ENCODE data around the gene FBXO41.

The FBXO41 gene

DNA sequence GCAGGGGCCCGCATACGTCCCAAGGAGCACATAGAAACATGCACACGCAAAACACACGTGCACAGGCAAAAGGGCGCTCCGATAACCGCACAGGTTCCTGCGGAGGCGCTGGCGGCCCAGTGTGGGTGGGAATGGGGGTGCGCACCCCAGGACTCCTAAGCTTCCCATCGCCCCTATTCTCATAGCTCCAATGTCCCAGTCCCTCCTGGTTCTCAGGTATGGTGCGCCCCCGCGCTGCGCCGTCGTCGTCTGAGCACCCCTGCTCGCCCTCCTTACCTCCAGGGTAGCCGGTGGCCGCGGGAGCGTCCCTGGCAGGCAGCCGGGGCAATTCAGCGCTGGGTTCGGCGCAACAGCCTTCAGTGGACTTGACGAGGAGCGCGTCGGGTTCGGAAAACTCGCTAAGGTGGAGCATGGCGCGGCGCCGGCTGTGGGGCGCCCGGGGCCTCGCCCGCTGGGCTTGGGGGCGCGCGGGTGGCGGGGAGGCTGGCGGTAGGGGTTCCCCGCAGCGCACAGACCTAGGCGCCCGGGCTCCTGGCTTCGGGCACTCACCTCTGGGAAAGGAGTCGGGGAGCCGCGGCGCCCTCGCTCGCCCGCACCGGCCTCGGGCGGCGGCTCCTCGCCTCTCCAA is 8.7 kb upstream of the FBXO41 start:
- DNase-seq (ENCODE audit: low read depth): no peak
- peak overlapping the region; percentile 39 for H3K4me3 ChIP-seq (ENCODE audit: low read length)
- TF ChIP-seq CTCF (conservative IDR thresholded peaks at IDR 0.05; ENCODE audit: low read depth, low read length): no peak

GRCh38 chr2:73292316-73292905 is 8.1 kb upstream of the FBXO41 start:
- DNase-seq (ENCODE audit: low read depth): no peak
- no peak for TF ChIP-seq CTCF (conservative IDR thresholded peaks at IDR 0.05; ENCODE audit: low read depth, low read length)
- no peak overlapping the region for H3K4me3 ChIP-seq (ENCODE audit: low read length)

GRCh38 chr2:73291461-73292315 is 7.4 kb upstream of the FBXO41 start:
- no peak overlapping the region for H3K4me3 ChIP-seq (ENCODE audit: low read length)
- DNase-seq (ENCODE audit: low read depth): no peak
- TF ChIP-seq CTCF (conservative IDR thresholded peaks at IDR 0.05; ENCODE audit: low read depth, low read length): peak; percentile 19

DNA sequence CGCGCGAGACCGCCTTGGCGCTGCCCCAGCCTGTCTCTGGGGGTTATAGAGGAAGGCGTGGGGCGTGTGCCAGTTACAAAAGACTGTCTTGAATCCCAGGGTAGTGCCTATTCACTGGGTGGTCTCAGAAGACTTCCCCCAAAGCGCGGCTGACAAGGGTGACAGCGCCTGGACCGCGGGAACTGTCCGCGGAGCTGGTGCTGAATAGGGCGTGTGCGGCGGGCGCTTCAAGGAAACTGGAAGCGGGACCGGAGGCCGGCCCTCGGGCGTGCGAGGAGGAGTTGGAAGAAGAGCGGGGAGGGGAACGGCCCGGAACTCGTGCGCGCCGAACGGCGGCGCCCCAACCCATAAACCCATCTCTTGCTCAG is 6.8 kb upstream of the FBXO41 start:
- H3K4me3 ChIP-seq (ENCODE audit: low read length): no peak overlapping the region
- DNase-seq (ENCODE audit: low read depth): no peak
- TF ChIP-seq CTCF (conservative IDR thresholded peaks at IDR 0.05; ENCODE audit: low read depth, low read length): no peak

GRCh38 chr2:73290049-73290839 is 6.0 kb upstream of the FBXO41 start:
- DNase-seq (ENCODE audit: low read depth): no peak
- TF ChIP-seq CTCF (conservative IDR thresholded peaks at IDR 0.05; ENCODE audit: low read depth, low read length): peak; percentile 93
- no peak overlapping the region for H3K4me3 ChIP-seq (ENCODE audit: low read length)

DNA sequence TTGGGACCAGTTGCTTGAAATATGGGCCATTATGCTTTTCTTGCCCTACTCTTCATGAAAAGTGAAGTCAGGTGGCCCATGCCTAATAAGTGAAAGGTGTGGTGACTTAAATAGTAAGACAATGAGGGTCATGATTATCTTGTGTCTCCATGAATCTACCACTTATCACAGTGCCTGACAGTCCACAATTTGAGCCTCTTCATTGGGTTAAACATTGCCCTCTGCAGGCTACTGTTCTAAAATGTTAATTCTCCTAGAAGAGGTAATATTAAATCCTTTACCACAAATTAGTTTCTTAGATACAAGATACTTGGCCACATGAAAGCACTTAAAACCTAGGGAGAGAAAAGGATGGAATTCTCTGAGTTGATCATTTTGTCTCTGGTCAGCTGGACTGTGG is 5.0 kb upstream of the FBXO41 start:
- no peak for TF ChIP-seq CTCF (conservative IDR thresholded peaks at IDR 0.05; ENCODE audit: low read depth, low read length)
- H3K4me3 ChIP-seq (ENCODE audit: low read length): no peak overlapping the region
- no peak for DNase-seq (ENCODE audit: low read depth)
